Glutamatergic neuron (in vitro differentiated cells): Measurements from ENCODE around the gene HDAC9. TPM values are rescaled to one million over a fixed set of nuclear protein-coding genes. Genes with fewer than 3 reads are reported as not detected.

Experiments used
- DNase-seq: peaks from one replicate; pipeline ENCODE4 v3.0.0; 2022
- H3K27ac Mint-ChIP-seq: one replicate; pipeline ENCODE4 v1.8.0; 2020; ENCODE audit warnings: mild to moderate bottlenecking, mixed read lengths, inconsistent platforms; ENCODE audit not compliant: unreplicated experiment
- H3K27me3 Mint-ChIP-seq: one replicate; pipeline ENCODE4 v1.8.0; 2020; ENCODE audit warnings: mild to moderate bottlenecking, moderate library complexity, mixed read lengths, inconsistent platforms; ENCODE audit not compliant: unreplicated experiment
- H3K36me3 Mint-ChIP-seq: one replicate; pipeline ENCODE4 v1.8.0; 2020; ENCODE audit warnings: mild to moderate bottlenecking, mixed read lengths, inconsistent platforms; ENCODE audit not compliant: unreplicated experiment
- H3K4me1 Mint-ChIP-seq: one replicate; pipeline ENCODE4 v1.8.0; 2020; ENCODE audit warnings: mild to moderate bottlenecking, low read depth, mixed read lengths, inconsistent platforms; ENCODE audit not compliant: unreplicated experiment
- H3K4me3 Mint-ChIP-seq: one replicate; pipeline ENCODE4 v1.8.0; 2020; ENCODE audit warnings: mild to moderate bottlenecking, mixed read lengths, inconsistent platforms; ENCODE audit not compliant: unreplicated experiment
- H3K9me3 Mint-ChIP-seq: one replicate; pipeline ENCODE4 v1.8.0; 2020; ENCODE audit warnings: mild to moderate bottlenecking, moderate library complexity, mixed read lengths, inconsistent platforms; ENCODE audit not compliant: unreplicated experiment
- total RNA-seq: library from RNA; stranded (reverse); fragmentation: NEBNext Ultra II Directional; extraction: Animal tissue kit (Norgen Biotek cat#: 25700); gene quantifications from one replicate; pipeline ENCODE4 v1.2.1, GENCODE V29; 2021; ENCODE audit not compliant: unreplicated experiment
- TF ChIP-seq, protein P1 (sequence below): fragments of 200-600 bp; sonication (generic); IDR thresholded peaks from one replicate; pipeline ENCODE4 v1.5.0; 2021; ENCODE audit not compliant: partially characterized antibody, unreplicated experiment

HDAC9 gene
- total RNA-seq, 1 donor from 2014 or later, result 94.8 TPM

GRCh38 chr7:18565337-18565736 is 69.8 kb downstream of the HDAC9 start:
- no peak for DNase-seq
- TF ChIP-seq, protein P1, sequence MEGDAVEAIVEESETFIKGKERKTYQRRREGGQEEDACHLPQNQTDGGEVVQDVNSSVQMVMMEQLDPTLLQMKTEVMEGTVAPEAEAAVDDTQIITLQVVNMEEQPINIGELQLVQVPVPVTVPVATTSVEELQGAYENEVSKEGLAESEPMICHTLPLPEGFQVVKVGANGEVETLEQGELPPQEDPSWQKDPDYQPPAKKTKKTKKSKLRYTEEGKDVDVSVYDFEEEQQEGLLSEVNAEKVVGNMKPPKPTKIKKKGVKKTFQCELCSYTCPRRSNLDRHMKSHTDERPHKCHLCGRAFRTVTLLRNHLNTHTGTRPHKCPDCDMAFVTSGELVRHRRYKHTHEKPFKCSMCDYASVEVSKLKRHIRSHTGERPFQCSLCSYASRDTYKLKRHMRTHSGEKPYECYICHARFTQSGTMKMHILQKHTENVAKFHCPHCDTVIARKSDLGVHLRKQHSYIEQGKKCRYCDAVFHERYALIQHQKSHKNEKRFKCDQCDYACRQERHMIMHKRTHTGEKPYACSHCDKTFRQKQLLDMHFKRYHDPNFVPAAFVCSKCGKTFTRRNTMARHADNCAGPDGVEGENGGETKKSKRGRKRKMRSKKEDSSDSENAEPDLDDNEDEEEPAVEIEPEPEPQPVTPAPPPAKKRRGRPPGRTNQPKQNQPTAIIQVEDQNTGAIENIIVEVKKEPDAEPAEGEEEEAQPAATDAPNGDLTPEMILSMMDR, result no peak
- Mint-ChIP-seq H3K4me3 (peak overlapping the region; percentile 55), H3K36me3 (no peaks in the 10 kb centered on the region), H3K27ac (peak overlapping the region; percentile 93), H3K27me3 (no peaks in the 10 kb centered on the region), H3K4me1 (peaks cover 29% of the 10 kb centered on the region), H3K9me3 (no peaks in the 10 kb centered on the region)

DNA sequence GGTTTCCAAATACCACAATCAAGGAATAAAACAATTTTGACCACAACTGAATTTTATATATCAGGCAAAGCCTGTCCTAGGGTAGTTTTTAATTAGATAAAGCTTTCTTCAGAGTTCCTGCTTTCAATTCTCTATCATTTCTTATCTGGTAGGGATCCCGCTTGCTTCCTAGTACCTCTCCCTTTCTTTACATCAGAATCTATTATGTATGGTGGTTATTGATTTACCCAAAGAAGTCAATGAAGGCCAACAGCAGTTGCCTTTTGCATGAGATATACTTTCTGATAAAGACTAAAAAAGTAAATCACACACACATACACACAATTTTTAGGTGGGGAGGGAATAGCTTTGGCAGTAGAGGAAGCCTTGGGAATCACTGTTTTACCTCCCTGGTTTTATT is 70.7 kb downstream of the HDAC9 start:
- Mint-ChIP-seq H3K36me3 (no peaks in the 10 kb centered on the region), H3K27ac (peak overlapping the region; percentile 84), H3K27me3 (no peaks in the 10 kb centered on the region), H3K9me3 (no peaks in the 10 kb centered on the region), H3K4me1 (peaks cover 33% of the 10 kb centered on the region), H3K4me3 (no peak overlapping the region)
- TF ChIP-seq, protein P1, result no peak
- DNase-seq, result no peak

DNA sequence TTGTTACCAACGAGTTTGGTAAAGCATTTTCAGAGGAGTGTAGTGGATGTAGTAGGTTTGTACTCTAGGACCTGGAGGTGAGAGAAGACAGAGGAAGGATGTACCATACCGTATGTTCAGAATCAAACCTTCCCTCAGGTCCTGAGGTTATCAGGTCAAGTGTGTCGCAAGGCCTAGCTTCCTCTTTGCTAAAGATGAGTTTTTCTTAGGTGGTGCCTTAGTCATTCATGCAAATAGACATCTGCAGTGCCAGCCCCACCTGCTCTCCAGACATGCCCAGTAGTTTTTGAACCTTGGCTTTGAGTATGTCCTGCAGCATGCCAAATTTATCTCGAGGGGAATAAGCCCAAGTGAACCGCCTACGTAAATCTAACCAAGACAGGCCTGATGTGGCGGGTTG is 71.3 kb downstream of the HDAC9 start:
- Mint-ChIP-seq H3K36me3 (no peaks in the 10 kb centered on the region), H3K4me1 (peaks cover 30% of the 10 kb centered on the region), H3K9me3 (no peaks in the 10 kb centered on the region), H3K27me3 (no peaks in the 10 kb centered on the region), H3K27ac (peak overlapping the region; percentile 84), H3K4me3 (no peak overlapping the region)
- TF ChIP-seq, protein P1, result no peak
- DNase-seq, result no peak

DNA sequence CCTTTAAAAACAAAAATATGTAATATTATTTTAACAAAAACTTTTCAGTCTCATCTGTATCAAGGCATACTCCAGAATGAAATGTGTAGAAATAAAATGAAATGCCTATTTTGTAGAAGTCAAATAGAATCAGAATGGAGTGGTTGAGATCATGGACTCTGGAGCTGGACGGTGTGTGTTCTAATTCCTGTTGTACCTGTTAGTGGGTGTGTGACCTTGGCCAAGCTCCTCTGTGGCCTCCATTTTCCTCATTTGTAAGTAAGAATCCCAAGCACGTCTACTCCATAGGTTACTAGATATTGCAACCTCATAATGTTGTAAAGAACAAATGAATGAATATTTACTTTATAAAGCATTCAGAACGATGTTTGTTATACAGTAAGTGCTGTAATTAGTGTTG is 74.9 kb downstream of the HDAC9 start:
- Mint-ChIP-seq H3K4me3 (no peak overlapping the region), H3K9me3 (peaks cover 2% of the 10 kb centered on the region), H3K27me3 (no peaks in the 10 kb centered on the region), H3K36me3 (no peaks in the 10 kb centered on the region), H3K4me1 (peaks cover 29% of the 10 kb centered on the region), H3K27ac (peak overlapping the region; percentile 62)
- no peak for DNase-seq
- TF ChIP-seq, protein P1, result no peak

DNA sequence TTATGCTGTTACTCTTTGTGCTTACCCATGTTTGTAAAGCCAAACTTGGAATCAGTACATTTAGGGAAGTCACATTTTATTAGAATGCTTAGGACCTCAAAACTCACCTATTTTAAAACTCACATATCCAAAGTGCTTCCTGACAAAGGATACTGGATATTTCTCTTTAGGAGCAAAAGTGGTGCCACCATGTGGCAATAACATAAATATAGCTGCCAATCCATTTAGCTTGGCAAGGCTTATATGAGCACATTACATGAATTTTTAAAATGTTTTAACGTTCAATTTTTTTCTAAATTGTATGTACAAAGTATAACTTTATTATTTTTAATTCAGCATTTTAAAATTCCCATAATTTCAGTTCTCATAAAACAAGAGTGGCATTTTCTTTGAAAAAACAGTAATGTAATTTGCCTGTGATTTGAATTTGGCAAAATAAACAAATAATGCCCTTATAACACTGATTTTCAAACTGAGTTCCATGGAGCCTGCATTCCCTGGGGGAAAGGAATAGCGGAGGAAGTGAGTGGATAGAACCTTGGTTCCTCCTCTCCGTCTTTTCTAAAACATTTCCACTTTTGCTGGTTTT is 75.4 kb downstream of the HDAC9 start:
- H3K36me3 Mint-ChIP-seq, result no peaks in the 10 kb centered on the region
- no peak for DNase-seq
- peaks cover 4% of the 10 kb centered on the region for H3K9me3 Mint-ChIP-seq
- TF ChIP-seq, protein P1, result peak; percentile 19
- no peak overlapping the region for H3K4me3 Mint-ChIP-seq
- peaks cover 28% of the 10 kb centered on the region for H3K4me1 Mint-ChIP-seq
- H3K27ac Mint-ChIP-seq, result peak overlapping the region; percentile 62
- H3K27me3 Mint-ChIP-seq, result no peaks in the 10 kb centered on the region
